T follicular helper cell (primary cell): ENCODE results near the gene RPAP2.
A peak's percentile ranks its signal among the peaks of the same experiment; 100 is the strongest.
"Not testable (repeated sequence)": the region's sequence is repeated elsewhere in the genome, so short reads cannot be mapped to it uniquely, and the experiment has no call there.

Experiments used
- DNase-seq: peaks from one replicate; pipeline ENCODE4 v3.0.0-alpha.2; 2020; ENCODE audit warnings: low read depth
- total RNA-seq, 2 experiments: gene quantifications; one replicate each; lab custom pipeline; 2026; lab: John Stamatoyannopoulos, UW

RPAP2 gene
- total RNA-seq: 48.0 to 50.4 reads per million in 2 experiments

DNA sequence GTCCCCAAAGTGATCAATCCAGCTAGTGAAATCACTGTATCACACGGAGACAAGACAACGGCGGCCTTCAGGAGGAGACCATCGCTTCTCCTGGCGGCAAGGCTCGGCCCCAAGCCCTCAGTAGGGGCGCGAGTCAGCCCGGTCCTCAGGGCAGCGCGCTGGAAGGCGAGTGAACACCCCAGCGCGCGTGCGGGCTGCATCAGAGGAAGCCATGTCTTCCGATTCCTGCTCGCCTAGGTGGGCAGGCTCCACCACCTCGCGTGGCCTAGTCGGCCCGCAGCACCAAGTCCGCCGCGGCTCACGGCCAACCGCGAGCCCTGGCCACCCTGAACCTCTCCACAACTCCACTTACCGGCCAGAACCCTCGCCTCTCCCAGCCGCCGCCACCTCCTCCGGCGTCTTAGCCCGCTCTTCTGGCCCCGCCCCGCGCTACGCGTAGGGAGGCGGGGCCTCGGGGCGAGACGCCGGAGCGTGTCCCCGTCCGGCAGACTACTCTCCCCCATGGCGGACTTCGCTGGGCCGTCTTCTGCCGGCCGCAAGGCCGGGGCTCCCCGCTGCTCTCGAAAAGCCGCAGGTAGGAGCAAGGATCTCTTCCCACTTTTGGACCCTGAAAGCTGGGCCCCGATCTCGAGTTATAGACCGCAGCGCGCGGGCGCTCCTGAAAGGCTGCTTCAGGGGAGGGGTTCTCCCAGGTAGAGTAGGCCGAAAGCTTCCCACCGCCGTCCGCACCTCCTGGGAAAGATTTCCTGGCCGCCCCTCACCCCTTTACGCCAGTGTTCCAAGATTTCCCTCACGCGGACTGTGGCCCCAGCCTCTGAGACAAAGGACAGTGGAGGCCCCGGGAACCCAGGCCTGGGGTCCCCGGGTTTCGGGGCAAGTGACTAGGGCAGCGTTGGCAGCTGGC, at the start of gene RPAP2, which contains the start of gene GLMN:
TSS of gene RPAP2 (plus strand) at position 487 of the 904 bp plus-strand sequence. CDS start at position 502, 15 bp downstream.
TSS of gene GLMN (minus strand) at position 415 of the 904 bp plus-strand sequence. CDS start 988 bp downstream, outside the sequence.
- peak; percentile 44 for DNase-seq

DNA sequence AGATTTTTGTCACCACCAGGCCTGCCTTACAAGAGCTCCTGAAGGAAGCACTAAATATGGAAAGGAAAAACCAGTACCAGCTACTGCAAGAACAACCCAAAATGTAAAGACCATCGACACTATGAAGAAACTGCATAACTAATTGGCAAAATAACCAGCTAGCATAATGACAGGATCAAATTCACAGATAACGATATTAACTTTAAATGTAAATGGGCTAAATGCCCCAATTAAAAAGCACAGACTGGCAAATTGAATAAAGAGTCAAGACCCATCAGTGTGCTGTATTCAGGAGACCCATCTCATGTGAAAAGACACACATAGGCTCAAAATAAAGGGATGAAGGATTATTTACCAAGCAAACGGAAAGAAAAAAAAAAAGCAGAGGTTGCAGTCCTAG, 44.1 kb upstream of the RPAP2 start:
- DNase-seq: not testable (repeated sequence)

DNA sequence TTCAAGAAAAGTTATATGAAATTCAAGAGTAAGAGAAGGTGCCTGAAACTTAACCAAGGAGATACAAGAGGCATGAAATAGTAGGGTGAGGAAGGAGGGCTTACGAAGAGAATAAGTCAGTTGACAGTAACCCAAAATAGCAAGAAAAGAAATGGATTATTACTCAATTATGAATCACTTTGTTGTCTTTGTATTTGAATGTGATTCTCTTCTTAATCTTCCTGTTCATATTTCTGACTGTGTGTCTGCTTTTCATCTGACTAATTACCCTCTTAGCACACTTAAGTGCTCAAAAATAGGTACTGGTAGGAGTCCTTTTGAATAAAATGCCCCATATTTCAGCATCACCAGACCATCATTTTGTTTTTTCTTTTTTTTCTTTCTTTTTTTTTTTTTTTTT, 39.5 kb upstream of the RPAP2 start:
- no peak for DNase-seq

DNA sequence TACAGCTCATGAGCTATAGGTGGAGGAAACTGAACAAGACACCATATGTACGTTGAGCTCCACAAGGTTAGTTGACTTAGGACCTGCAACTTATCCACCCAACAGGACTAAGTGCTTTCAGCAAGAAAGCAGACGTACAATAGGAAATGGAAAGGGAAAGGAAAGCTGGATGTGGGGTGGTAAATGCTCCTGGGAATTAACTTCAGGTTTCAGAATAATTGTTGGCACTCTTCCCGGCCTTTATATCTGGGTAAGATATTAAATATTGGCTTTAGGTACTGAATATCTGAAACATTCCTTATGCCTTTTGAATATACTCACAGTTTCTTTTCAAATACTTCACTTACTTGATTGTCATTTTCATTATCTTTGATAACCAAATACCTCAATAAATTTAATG, 36.3 kb upstream of the RPAP2 start:
- DNase-seq: no peak

DNA sequence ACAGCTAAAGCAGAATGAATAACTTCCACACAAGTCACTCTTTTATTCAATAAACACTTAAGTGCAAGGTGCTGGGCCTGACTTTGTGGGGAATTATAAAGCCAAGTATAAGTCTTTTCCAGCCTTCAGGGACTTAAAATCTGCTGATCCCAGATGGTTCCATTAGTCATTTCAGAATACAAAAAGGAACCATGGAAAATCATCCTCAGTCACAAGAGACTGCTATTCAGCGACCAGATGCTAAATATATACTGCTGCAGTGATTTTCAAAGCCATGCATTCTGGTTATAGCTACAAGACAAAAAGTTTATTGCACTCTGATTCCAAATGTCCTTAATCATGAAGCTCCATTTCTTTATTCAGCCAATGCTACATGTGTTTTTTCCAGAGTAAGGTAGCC, 25.8 kb upstream of the RPAP2 start:
- DNase-seq: no peak

DNA sequence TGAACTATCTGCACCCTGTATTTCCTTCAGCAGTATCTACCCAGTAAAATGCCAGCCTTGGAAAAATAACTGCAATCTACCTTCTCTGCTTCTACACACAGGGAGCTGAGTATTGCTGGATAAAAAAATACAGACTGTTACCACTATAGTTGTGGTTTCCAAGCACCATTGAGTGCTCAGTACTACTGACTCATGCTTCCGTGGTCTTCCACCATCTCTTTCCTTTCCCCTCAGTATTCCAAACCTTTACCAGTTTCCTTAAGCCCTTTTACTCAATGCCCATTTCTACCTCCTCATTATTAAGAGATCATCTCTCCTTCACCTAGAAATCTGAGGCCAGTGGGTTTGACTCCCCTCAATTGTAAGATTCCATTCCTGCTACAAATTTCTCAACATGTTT, 23.9 kb upstream of the RPAP2 start:
- no peak for DNase-seq

DNA sequence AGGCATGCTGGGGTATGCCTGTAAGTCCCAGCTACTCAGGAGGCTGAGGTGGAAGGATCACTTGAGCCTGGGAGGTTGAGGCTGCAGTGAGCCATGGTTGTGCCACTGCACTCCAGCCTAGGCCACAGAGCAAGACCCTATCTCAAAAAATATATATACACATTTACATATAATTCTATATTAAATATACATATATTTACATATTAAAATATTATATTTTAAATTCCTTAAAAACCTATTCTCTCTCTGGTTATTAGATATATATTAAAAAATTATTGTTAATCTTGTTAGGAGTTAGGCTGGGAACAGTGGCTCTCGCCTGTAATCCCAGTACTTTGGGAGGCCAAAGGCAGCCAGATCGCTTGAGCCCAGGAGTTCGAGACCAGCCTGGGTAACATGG, 22.8 kb upstream of the RPAP2 start:
- DNase-seq: no peak

DNA sequence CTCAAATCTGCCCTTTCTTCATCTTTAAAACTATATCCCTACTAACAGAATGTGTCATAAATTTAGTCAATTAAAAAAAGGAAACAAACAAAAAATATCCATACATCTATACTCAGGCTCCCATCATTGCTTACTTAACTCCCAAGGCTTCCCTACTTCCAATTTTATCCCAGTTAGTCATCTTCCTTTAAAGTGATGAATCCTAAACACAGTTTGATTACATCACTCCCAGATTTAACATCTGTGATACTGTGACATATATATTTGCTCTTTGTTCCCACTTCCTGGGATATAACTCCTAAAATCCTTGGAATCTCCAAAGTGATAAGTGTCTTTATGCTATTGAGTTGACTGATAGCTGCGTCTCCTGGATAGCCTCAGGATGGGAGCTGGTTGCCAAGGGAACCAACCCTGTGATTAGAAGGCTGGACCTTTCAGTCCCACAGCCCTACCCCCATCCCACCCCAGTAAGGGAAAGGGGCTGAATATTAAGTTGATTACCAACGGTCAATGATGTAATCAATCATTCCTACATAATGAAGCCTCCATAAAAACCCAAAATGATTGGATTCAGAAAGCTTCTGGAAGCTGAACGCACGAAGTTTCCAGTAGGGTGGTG, 21.6 kb upstream of the RPAP2 start:
- no peak for DNase-seq

DNA sequence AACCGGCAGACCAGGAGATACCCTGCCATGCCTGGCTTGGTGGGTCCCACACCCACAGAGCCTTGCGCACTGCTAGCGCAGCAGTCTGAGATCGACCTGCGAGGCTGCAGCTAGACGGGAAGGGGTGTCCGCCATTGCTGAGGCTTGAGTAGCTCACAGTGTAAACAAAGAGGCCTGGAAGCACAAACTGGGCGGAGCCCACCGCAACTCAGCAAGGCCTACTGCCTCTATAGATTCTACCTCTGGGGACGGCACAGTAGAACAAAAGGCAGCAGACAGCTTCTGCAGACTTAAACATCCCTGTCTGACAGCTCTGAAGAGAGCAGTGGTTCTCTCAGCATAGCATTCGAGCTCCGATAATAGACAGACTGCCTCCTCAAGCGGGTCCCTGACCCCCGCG, 19.1 kb upstream of the RPAP2 start:
- not testable (repeated sequence) for DNase-seq

DNA sequence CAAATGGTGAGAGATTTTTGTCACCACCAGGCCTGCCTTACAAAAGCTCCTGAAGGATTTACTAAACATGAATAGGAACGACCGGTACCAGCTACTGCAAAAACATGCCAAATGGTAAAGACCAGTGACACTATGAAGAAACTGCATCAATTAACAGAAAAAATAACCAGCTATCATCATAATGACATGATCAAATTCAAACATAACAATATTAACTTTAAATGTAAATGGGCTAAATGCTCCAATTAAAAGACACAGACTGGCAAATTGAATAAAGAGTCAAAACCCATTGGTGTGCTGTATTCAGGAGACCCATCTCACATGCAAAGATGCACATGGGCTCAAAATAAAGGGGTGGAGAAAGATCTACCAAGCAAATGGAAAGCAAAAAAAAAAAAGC, 17.4 kb upstream of the RPAP2 start:
- not testable (repeated sequence) for DNase-seq

DNA sequence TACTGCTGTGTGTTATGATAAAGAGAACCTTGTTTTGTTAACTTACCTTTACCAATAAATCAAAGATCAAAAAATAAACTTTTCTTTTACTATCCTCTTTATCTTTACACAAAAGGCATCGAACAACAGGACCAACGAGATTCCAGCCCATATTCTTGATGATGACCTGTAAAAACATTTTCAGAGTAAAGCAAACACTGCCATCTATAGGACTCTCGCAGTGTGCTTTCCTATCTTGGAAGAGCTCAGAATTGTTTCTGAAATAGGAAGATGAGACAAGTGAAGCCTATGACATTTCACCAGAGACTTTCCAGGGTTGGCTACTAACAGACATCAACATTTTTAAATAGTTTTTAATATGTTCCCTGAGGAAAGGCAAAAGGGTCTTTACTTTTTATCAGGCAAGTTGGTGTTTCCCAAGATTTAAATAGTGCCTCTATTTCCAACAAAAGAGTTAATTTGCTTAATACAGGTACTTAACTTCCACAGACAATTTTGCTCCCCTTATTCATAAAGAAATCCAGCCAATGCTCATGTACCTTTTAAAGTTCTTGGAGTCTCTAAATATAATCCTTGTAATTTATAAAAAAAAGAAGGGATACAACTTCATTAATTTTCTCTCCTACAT, 7.4 kb upstream of the RPAP2 start:
- no peak for DNase-seq

DNA sequence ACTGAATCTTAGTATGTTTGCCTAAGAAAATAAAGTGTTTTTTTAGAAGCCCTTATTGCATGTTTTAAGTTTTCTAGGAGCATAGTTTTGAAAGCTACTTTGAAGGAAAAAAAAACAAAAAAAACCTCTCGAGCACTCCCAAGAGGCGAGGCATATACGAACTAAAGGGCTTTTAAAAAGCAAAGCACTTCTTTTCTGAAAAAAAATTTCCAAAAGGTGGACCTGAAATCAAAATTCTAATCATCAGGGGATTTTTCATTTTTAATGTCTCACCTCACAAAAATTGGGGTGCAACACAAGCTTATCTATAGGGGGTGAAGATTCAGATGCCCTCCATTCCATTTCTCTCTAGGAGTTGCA, 666 bp upstream of the RPAP2 start:
- no peak for DNase-seq

DNA sequence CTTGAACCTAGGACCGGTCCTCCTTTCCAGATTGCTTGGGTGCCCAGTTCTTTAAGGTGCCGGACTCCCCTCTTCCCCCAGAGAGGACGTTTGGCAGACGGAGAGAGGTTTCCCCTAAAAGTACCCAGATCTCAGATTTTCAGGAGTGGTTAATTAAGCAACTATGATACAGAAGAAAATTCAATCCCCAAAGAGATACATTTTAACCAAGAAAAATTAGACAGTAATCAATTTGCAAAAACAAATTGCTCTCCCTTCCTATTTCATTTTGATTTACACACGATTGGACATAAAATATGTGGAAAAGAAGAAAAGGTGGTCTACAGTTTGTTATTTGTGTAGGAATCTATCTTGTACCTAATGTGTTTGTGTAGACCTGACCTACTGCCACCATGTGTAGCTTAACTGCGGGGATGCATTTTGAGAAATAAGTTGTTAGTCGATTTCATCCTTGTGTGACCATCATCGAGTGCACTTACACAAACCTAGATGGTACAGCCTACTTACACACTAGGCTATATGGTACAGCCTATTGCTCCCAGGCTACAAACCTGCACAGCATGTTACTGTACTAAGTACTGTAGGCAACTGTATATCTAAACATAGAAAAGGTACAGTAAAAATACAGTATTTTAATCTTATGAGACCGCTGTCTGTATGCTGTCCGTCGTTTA, 755 bp downstream of the RPAP2 start:
- no peak for DNase-seq

DNA sequence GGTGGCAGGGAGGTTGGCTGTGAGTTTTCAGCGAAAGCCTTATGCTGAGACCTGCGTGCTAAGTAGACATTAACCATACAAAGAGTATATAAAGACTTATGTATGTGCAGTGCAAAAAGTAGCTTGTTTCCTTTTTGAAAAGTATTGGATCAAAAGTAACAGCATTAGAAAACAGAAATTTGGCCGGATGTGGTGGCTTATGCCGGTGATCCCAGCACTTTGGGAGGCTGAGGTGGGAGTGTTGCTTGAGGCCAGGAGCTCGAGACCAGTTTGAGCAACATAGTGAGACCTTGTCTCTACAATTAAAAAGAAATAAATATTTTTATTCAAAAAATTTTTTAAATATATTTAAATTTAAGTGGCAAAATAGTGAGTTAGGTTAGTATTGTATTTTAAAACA, 2.2 kb downstream of the RPAP2 start:
- no peak for DNase-seq

DNA sequence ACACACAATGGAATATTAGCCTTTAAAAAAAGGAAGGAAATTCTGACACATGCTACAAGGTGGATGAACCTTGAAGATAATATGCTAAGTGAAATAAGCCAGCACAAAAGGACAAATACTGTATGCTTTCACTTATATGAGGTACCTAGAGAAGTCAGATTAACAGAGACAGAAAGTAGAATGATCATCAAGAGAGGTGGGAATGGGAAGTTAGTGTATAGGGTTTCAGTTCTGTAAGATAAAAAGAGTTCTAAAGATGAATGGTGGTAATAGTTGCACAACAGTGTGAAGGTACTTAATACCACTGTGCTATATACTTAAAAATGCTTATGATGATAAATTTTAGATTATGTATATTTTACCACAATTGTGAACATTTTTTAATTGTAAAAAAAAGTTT, 7.2 kb downstream of the RPAP2 start:
- DNase-seq: no peak

DNA sequence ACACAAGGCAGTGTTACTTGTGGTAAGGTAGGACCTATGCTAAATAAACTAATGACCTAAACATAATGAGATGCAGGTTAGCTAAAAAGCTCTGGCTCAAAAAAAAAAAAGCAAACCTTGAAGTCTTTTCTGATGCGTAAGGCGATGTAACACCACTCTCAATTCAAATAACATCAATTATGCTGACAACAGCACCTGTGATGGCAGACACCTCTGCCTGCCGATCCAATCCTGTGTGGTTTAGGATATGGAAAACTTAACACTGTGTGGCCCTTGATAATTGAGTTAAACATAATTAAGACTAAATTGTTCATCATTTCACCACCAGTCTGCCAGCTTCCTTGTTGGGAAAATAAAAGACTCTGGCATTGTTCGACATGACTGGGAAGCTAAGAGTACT, 9.1 kb downstream of the RPAP2 start:
- no peak for DNase-seq

DNA sequence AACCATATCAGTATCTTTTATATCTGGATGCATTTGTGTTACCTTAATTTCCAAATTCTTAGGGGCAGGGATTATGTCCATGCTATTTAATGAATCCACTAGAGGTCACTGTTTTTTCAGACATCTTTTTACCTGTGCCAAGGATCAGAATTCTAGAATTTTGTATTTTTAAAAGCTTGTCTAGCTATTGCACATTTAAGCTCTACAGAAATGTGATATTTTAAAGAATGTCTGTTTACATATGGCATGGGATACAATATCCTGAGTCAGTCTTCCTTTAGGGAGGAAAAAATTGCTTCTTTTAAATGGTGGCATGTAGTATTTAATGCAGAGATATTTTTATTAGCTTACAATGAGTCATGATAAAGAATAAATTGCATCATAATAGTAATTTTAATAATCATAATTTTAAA, 11.3 kb downstream of the RPAP2 start:
- no peak for DNase-seq

DNA sequence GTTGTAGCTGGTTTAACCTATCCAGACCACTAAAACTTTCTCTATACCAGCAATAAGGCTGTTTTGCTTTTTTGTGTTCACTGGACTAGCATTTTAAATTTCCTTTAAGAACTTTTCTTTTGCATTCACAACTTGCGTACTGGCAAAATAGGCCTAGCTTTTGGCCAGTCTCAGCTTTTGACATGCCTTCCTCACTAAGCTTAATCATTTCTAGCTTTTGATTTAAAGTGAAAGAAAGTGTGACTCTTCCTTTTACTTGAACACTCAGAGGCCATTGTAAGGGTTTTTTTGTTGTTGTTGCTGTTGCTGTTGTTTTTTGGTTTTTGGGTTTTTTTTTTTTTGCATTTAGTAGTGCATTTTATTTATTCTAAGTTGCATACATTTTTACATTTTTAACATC, 15.2 kb downstream of the RPAP2 start:
- no peak for DNase-seq

DNA sequence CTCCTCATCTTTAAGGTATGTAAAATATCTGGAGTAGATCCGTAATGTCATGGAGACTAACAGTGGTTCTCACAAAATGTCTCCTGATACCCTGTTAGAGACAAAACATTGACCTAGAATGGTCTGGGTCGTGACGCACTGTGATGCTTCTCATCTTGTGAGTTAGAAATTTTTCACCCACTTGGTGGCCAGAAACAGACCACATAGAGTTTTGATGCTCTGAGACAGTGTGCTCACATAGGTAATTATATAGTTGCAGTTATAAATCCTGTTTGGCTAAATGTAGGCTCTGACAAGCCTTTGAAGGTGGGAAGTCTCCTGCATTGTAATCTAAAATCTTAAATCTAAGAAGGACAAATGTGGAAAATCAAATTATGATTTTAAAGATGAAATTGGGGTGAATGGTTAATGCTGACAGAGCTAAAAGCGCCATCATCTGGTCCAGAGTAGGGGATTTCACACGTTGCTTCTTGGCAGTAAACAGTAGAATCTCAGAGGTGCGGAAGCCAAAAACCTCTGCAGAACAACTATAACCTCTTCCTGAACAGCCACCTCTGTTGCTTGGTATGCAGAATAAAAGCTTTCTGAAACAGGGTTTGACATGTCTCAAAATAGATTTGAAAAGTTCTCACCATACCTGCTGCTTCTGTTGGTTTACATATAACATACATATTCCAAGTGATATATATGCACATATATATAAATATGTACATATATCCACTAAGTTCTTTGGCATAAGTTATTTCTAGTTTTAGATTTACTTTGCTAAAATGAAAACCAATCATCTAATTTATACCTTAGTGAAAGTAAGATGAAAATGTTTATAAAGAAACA, 17.1 kb downstream of the RPAP2 start:
- DNase-seq: no peak

DNA sequence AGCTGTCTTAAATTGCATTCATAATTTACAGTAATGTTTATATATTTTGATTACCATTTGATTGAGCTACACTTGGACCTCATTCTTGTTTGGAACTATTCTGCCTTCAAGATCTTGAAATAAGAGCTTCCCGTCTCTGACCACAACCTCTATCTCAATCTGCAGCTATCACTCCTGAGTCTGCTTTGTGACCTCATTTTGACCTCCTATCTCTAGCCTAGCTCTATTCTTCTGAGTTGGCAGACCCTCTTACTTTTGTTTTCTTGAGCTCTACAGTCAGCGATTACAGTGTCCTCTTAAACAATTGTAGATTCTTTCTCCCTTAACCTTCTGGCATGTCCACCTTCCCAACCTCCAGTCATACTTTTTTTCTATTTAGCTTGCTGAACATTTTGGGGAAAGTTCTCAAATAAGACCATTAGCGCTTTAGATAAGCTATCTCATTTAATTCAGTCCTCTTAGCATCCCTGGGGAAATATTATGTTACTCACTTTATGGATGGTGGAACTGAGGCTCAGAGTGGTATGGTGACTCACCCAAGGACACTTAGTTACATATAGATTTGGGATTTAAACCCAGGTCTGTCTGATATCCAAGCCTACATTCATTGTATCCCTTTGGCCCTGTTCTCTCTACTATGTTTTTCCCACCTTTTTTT, 19.1 kb downstream of the RPAP2 start:
- DNase-seq: no peak
